Left ventricle myocardium inferior (tissue), 1 donor: Measurements from ENCODE around the gene PYGO2. TPM values are rescaled to one million over a fixed set of nuclear protein-coding genes. Genes with fewer than 3 reads are reported as not detected.

Source experiments
- DNase-seq: peaks from one replicate; pipeline ENCODE4 v3.0.0-alpha.2; 2020
- H3K27ac ChIP-seq: fragments of 200-600 bp; replicated peaks from 2 replicates; pipeline ENCODE4 v1.8.0; 2021
- H3K27me3 ChIP-seq: fragments of 200-600 bp; 2 replicates; pipeline ENCODE4 v1.8.0; 2021; ENCODE audit warnings: low read depth
- H3K36me3 ChIP-seq: fragments of 200-600 bp; 2 replicates; pipeline ENCODE4 v1.8.0; 2021
- H3K4me1 ChIP-seq: fragments of 200-600 bp; 2 replicates; pipeline ENCODE4 v1.8.0; 2021
- H3K4me3 ChIP-seq: fragments of 200-600 bp; 2 replicates; pipeline ENCODE4 v1.8.0; 2021; ENCODE audit warnings: mild to moderate bottlenecking, moderate library complexity
- H3K9me3 ChIP-seq: fragments of 200-600 bp; replicated peaks from 2 replicates; pipeline ENCODE4 v1.8.0; 2021
- intact Hi-C: fragments of 100-400 bp; cut with micrococcal nuclease; formaldehyde crosslinking; loops from one replicate; pipeline ENCODE4 v1.11.0; 2022
- total RNA-seq: library from RNA; stranded (reverse); fragmentation: NEBNext Ultra II Directional; extraction: Animal tissue kit (Norgen Biotek cat#: 25700); gene quantifications from one replicate; pipeline ENCODE4 v1.2.1, GENCODE V29; 2021
- TF ChIP-seq, protein P1 (sequence below): fragments of 200-600 bp; IDR thresholded peaks from 2 replicates; pipeline ENCODE4 v1.8.0; 2021; ENCODE audit warnings: antibody characterized with exemption, mild to moderate bottlenecking, borderline replicate concordance
- donor health status: DM: no; HTN: yes; CAD: no; lungs with severe emphysema.

The PYGO2 gene
- total RNA-seq, 1 donor from 2014 or later: 12.9 TPM

DNA sequence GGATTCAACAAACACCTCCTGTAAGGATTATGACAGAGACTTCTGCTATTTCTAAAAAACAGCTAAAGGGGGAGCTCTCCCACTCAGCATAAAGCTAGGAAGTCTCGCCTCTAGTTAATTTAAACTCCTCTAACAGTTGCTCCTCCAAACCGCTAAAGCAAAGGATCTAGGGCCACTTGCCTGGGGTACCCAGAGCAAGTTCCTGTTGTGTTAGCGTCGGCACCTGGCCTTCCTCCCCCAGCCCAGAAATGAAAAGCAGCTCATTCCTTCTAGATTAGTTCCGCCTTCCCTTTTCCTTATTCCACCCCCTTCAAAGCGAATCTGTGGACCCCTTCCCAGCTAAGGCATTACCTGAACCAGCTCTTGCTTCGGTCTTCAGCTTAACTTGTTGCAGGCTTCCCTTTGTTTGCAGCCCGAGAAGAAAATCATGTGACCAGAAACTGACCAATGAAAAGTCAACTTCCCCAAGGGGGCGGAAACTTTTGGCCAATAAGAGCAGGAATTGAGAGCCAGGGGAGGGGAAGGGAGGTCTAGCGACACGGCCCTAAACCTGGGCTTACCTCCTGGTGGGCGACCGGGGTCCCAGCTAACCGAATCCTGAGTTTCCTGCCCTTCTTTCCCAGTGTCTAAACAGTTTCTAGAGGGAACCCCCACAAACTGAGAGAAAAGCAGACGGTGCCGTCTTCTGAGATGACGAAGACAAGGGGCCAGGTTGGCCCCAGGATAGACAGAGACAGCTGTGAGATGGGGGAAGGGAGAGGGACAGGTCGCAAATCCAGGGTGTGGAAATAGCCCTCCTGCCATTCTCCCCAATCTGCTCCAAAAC lies 5.7 kb downstream of the PYGO2 start, which contains the start of gene PBXIP1:
PBXIP1 (minus strand) TSS at position 382 of the 826 bp plus-strand sequence. CDS start 2,378 bp downstream, outside the sequence.
- Histone ChIP-seq H3K27ac (peak within 1 kb of the TSS; percentile 88), H3K27me3 (no peaks in the 10 kb centered on the region), H3K4me3 (peak within 1 kb of the TSS; percentile 75), H3K9me3 (no peaks in the 10 kb centered on the region), H3K36me3 (peaks cover 22% of the 10 kb centered on the region), H3K4me1 (peaks cover 69% of the 10 kb centered on the region)
- TF ChIP-seq, protein P1, sequence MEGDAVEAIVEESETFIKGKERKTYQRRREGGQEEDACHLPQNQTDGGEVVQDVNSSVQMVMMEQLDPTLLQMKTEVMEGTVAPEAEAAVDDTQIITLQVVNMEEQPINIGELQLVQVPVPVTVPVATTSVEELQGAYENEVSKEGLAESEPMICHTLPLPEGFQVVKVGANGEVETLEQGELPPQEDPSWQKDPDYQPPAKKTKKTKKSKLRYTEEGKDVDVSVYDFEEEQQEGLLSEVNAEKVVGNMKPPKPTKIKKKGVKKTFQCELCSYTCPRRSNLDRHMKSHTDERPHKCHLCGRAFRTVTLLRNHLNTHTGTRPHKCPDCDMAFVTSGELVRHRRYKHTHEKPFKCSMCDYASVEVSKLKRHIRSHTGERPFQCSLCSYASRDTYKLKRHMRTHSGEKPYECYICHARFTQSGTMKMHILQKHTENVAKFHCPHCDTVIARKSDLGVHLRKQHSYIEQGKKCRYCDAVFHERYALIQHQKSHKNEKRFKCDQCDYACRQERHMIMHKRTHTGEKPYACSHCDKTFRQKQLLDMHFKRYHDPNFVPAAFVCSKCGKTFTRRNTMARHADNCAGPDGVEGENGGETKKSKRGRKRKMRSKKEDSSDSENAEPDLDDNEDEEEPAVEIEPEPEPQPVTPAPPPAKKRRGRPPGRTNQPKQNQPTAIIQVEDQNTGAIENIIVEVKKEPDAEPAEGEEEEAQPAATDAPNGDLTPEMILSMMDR: no peak
- intact Hi-C loops: no loop called here
- peak; percentile 45 for DNase-seq

DNA sequence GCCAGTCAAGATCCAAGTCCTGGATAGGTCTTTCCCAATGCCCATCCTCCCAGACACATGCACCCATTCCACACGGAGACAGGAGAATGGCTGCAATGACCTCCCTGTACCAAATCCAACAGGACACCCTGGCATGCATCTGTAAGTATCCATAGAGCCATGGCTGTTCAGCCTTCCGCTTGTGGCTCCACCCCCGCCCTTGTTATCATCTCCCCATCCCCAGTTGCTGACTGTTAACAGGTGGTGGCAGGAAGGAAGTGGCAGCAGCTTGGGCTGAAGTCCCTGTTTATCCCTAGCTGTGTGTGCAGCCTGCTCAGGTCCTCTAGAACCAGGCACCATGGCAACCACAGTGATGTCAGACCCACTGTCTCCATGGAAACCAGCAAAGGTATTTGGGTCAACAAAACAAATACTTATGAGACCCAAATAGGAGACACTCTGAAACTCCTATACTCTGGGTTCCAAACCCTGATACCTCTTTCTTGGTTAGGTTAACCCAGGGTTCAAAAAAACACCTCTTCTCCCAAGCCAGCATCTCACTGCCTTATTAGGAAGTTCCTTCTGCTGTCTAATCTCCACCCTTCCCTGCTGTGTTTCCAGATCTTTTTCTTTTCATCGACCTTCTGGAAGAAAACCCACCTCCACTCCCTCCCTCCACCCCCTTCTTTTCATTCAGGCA lies 6.4 kb downstream of the PYGO2 start:
- TF ChIP-seq, protein P1: no peak
- DNase-seq: no peak
- Histone ChIP-seq H3K4me3 (peak overlapping the region; percentile 75), H3K4me1 (peaks cover 62% of the 10 kb centered on the region), H3K9me3 (no peaks in the 10 kb centered on the region), H3K27me3 (no peaks in the 10 kb centered on the region), H3K27ac (peak overlapping the region; percentile 88), H3K36me3 (peaks cover 25% of the 10 kb centered on the region)
- intact Hi-C loops: no loop called here

DNA sequence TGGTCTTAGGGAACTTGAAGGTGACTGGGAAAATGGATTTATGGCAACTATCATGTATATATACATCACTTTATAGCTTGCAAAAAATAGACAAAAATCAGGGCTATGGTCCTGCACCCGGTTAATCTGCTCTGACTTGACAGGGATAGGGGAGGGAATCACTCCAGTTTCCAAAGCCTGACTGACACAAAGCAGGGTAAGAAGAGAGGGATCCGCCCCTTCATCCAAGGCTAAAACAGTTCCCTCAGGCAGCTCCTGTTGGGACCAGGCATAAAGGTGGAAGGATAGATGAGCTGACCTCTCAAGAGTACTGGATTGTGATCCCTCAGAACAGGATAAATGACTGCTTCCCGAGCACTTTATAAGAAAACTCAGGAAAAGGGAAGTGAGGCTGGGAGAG lies 7.0 kb downstream of the PYGO2 start:
- intact Hi-C loops: no loop called here

DNA sequence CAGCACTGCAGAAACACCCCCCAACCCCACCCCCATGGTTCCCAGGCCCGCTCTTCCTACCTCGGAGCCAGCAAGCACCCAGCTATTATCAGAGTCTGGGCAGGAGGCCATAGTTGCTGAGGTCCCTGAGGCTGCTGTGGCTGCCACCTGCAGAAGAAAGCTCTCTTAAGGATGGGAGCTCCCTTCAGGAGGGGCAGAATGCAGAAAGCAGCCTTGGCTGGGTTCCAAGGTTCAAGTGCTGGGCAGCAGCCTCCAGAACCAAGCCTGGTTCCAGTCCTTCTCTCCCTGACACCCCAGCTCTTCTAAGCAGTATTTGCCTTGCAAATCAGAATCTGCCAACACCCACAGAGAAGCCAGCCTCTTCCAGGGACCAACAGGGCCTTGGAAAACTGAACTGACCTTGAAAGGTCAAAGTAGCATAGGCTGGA lies 8.0 kb downstream of the PYGO2 start:
- intact Hi-C loops: no loop called here
- Histone ChIP-seq H3K27me3 (no peaks in the 10 kb centered on the region), H3K4me3 (no peak overlapping the region), H3K4me1 (peaks cover 60% of the 10 kb centered on the region), H3K36me3 (peaks cover 12% of the 10 kb centered on the region), H3K27ac (no peak overlapping the region), H3K9me3 (no peaks in the 10 kb centered on the region)
- DNase-seq: no peak
- TF ChIP-seq, protein P1: no peak

More for the DNA sequence above, 7.0 kb downstream of the PYGO2 start:
- no peak for DNase-seq
- peaks cover 60% of the 10 kb centered on the region for H3K4me1 ChIP-seq
- H3K36me3 ChIP-seq: peaks cover 21% of the 10 kb centered on the region
- H3K4me3 ChIP-seq: peak overlapping the region; percentile 75
- no peak overlapping the region for H3K27ac ChIP-seq
- TF ChIP-seq, protein P1: no peak
- H3K9me3 ChIP-seq: no peaks in the 10 kb centered on the region
- H3K27me3 ChIP-seq: no peaks in the 10 kb centered on the region

DNA sequence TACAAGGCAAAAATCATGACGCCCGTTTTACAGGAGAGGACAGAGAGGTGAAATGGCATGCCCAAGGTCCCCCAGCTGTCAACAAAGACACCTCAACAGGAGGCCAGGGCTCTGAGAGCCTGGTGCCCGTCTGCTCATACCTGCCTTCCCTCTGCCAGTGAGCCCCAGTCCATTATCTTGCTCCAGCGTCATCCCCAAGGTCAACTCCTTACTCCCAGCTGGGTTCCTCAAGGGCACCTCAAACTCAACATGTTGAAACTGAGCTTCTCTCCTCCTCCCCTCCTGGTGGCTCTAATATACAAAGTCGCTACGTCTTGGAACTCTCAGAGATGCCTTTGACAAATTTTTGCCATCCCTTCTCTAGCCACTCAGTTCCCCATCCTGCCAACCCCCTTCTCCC lies 8.9 kb downstream of the PYGO2 start:
- Histone ChIP-seq H3K9me3 (no peaks in the 10 kb centered on the region), H3K27me3 (no peaks in the 10 kb centered on the region), H3K27ac (no peak overlapping the region), H3K36me3 (peaks cover 15% of the 10 kb centered on the region), H3K4me3 (no peak overlapping the region), H3K4me1 (peaks cover 58% of the 10 kb centered on the region)
- no peak for DNase-seq
- TF ChIP-seq, protein P1: no peak
- intact Hi-C loops: no loop called here
